Umbilical cord (tissue), 2 donors: ENCODE data around the gene ISYNA1. TPM values are rescaled to one million over a fixed set of nuclear protein-coding genes. Genes with fewer than 3 reads are reported as not detected.
A peak's percentile ranks its signal among the peaks of the same experiment; 100 is the strongest.

Experiments used
- DNase-seq: peaks from one replicate; pipeline ENCODE4 v3.0.0-alpha.2; 2015; ENCODE audit warnings: low spot score
- total RNA-seq: library from RNA; depleted of rRNA; stranded (reverse); fragments of >200 nt; gene quantifications from one replicate; pipeline ENCODE4 v1.2.3, GENCODE V29; 2014; ENCODE audit warnings: low replicate concordance; ENCODE audit not compliant: insufficient read depth

Gene ISYNA1
- total RNA-seq, 1 donor from 2014 or later, result 20.5 TPM

DNA sequence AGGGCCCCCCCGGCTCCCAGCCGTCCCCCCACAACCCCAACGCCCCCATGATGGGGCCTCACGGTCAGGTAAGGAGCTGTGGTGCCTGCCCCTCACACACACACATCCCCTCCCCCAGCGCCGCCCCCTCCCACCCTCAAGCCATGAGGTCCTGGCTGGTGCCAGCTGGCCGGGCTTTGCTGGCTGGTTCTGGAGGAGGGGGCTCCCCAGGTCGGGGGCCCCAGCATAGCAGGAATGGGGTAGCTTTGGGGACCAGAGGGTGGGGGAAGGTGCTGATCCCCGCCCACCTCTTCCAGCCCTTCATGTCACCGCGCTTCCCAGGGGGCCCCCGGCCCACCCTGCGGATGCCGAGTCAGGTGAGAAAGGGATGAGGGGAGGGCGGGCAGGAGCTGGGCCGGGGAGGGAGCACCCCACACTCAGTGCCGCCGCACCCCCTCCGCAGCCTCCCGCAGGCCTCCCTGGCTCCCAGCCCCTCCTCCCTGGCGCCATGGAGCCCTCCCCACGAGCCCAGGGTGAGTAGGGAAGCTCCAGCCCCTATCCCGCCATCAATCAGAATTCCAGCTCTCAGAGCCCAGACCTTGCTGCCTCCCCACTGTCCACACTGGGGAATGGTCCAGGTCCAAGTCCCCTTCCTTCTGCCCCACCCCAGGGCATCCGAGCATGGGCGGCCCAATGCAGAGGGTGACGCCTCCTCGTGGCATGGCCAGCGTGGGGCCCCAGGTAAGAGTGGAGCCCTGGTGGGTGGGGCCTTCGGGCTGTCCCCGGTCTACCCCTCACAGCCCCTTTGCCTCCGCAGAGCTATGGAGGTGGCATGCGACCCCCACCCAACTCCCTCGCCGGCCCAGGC is 6.4 kb downstream of the ISYNA1 start:
- no peak for DNase-seq

GRCh38 chr19:18430417-18431144 is 7.4 kb downstream of the ISYNA1 start:
- DNase-seq, result no peak

GRCh38 chr19:18429717-18430416 is 8.1 kb downstream of the ISYNA1 start:
- no peak for DNase-seq

DNA sequence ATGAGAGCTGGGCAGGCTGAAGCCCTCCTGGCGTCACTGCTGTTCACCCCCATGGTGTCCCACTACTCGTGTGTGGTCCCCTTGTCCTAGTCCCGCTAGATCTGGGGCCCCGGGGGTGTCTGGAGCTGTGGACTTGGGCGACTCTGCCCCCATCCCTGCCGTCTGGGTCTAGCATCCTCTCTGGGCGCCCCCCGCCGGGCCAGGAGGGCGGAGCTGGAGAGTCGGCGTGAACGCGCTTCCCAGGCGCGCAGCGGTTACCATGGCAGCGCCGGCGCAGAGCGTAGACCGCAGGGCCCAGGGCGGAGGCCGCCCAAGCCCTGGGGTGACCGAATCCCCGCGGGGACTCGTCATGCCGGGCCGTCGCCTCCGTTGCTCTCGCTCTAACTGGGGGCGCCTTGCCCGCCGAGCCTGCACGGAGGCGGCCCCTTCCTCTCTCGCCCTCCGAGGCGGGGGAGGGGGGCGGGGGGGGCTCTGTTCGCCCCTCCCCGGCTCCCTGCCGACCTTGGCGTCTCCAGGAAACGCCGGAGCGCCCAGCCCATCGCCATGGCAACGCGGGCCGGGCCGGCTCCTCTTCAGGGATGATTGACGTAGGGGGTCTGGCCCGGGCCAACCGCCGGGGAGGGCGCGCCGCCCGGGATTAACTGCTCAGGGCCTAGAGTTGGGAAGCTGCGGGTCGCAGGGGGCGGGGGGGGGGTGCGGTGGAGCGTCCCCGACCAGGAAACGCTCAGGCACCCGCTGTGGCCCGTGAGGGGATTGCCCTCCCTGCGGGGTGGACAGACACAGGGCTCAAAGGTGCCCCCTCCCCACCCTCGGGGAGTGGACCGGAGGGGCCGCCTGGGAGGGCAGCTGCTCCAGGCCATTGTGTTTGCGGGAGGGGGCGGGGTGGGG is 8.9 kb downstream of the ISYNA1 start:
- peak; percentile 95 for DNase-seq

DNA sequence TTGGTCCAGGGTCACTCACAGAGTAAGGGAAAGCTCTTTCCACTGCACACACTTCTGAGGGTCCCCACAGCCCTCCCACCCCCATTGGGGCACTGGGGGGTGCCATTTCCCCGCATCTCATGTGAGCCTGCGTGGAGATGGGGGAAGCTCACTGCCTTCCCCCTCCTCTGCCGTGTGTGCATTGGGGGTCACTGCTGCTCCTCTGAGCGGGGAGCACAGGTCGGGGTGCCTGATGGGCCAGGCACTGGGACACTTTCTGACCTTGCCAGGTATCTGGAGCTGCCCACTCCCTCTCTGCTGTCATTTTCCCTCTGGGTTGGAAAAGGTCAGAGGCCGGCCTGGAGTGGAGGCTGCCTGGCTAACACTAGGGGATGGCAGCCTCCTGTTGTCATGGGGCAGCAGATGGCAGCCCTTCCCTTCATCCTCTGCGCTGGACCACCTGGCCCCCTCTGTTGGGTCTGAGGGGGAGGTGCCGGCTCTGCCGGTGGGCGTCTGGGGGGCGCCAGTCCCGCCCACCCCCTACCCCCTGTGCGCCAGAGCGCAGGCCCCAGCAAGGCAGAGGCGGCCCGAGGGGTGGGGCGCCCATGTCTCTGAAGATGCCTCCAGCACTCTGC is 9.7 kb downstream of the ISYNA1 start:
- no peak for DNase-seq

DNA sequence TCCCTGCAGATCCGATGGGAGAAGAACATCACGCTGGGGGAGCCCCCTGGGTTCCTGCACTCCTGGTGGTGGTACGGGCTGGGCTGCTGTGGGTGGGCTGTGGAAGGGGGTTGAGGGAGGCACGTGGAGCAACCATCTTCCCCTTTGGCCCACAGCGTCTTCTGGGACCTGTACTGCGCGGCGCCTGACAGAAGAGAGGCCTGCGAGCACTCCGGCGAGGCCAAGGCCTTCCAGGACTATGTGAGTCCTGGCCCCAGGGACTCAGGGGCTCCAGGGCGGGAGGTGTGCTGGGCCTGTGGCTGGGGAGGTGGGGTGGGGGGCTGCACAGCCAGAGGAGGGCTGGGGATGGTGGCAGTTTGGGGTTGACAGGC is 10.2 kb downstream of the ISYNA1 start:
- DNase-seq, result no peak

GRCh38 chr19:18427080-18427742 is 10.7 kb downstream of the ISYNA1 start:
- DNase-seq, result no peak

DNA sequence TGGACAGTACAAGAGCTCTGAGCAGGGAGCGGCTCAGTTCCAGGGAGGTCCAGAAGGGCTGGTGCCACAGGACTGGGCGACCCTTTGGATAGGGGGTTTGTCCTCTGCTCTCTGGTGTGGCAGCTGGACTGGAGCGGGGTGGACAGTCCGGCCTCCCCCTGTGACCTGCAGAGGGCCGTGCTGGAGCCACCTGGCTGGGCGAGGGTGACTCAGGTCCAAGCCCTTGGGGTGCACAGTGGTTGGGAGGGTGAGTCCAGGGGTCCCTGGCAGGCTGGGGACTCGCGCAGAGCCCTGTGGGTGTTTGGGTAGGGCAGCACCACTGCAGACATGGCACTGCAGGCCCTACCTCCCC is 11.5 kb downstream of the ISYNA1 start:
- no peak for DNase-seq

DNA sequence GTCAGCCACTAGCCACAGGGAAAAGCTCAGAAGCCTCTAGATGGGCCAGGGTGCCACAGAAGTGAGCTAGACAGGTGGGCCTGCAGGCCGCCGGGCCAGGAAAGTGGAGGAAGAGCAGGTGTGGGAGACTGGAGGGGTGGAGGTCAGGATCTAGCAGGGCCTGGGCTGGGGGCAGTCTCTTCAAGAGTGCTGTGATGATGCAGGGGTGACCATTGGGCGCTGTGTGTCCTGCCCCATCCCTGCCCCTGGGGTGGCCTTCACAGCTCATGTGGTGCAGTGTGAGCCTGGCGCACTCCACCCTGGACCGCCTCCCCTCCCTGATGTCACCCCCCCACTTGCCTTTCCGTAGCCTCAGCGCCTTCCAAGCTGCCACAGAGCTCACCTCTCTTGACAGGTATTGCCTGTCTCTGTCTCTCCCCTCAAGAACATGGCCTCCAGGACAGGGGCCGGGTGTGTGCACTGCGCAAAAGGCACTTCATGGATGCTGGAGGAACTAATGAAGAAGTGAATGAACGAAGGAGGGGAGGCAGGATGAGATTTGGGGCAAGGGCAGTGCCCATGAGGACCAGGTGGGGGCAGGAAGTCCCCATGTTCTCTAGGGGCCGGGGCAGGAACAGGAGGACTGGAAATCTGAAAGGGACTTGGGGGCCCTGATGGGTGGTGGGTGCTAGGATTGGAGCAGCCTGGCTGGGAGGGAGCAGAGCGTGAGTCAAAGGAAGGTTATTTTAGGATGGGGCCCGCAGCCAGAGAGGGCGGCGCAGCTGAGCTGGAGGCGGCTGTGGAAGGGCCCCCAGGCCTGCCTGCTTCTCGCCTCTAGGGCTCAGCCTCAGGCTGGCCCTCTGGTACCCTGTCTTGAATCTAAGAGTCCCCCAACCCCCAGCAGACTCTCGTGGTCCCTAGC is 12.2 kb downstream of the ISYNA1 start:
- DNase-seq, result peak; percentile 87

DNA sequence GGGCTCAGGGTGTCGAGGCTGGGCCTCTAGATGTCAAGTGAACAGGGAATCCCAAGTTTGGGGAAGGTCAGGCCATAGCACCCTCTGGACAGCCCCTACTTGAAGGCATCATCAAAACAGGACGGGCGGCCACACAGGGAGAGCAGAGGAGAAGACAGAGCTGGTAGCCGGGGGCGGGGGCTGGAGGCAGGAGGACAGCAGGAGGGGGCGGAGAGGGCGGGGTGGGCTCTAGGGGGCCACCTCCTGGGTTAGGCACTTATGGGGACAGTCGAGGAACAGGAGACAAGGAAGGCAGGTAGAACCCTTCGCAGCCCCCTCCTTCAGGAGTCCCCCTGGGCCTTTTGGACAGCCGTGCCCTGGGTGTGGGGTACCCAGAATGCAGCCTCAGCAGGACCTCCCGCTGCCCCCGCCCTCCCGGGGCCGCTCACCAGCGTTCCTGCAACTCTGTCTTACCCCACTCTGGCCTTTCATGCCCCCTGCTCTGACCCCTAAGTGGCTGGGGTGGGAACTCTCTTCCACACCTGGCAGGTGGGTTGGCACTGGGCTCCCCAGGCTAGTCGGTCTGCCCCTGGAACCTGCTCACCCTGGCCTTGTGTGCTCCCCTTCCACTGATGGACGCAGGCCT is 12.9 kb downstream of the ISYNA1 start:
- DNase-seq, result no peak

GRCh38 chr19:18424122-18424889 is 13.6 kb downstream of the ISYNA1 start:
- no peak for DNase-seq

DNA sequence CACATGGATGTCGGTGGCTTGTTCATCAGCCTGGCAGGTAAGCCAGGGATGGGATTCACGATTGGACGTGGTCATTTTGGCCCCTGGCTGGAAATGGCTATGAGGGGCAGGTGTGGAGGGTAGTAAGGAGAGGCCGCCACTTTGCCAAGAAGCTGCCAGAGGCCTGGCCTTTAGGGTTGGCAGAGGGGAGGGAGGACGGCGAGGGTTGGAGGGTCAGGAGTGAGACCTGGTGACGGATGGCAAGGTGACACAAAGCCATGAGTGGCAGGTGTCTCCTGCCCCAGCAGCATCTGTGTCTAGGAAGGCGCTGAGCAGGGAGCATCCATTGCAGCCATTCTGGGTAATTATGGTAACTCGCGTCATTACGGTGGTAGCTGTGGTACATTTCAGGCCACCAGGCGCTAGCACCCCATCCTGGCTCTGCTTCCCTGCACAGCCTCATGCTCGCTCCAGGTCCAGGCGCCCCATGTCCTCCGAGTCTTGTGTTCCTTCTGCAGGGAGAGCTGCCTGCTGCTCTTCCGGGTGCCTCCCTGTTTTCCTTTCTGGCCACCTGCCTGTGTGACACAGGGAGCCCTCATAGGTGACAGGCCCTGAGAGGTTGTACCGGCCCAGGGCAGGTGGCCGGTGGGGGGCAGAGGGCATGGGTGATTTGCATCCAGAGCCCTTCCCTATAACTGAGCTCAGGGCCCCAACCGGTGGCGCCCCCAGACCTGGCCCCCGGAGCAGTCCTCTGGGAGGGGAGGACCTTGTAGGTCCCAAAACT is 14.5 kb downstream of the ISYNA1 start:
- no peak for DNase-seq

DNA sequence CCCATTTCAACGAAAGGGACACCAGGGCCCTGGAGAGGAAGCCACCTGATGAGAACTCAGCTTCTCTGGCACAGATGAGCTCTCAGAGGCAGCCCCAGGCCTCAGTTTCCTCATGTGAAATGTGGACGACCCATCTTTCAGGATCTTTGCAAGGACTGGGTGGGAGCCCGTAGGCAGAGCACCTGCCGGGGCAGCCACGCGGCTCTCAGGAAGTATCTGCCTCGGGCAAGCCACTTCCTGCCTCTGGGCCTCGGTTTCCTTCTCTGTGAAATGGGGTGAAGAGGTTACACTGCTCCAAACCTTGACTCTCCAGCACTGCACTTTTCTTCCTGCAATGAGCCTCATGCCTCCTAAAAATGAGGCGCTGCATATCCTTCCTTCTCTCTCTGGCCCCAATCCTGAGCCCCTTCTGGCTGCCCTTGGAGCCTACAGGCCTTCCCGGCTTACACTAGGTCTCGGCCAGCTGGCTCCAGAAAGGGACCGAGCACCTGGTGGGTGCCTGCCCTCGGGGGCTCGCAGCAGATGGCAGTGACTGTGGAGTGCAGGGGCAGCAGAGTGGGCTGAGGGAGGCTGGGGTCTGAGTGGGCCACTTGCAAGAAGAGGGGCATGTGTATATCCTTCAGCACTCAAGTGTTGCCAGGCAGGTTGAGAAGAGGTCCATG is 15.3 kb downstream of the ISYNA1 start:
- DNase-seq, result no peak

DNA sequence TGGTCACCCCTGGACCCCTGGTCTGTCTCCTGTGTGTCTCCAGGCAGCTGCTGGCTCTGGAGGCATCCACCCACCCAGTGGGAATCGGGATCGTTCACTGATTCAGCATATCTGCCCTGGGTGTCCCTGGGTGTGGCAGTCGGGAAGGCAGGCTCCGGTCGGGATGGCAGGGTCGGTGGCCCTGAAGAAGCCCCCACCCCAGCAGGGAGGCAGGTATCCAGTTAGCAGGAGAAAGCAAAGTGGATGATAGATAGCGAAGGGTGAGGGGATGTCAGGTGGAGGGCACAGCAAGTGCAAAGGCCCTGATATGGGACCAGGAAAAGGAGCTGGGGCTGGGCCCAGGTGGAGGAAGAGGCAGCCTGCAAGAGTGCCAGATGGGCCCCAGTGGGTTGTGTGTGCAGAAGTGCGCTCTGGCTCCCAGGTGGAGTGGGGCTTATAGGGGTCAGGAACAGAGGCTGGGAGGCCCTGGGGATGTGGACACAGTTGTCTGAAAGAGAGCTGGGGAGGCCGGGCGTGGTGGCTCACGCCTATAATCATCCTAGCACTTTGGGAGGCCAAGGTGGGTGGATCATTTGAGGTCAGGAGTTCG is 16.5 kb downstream of the ISYNA1 start:
- no peak for DNase-seq

- no peak for DNase-seq
Measured at GRCh38 chr19:18420930-18421329, 17.0 kb downstream of the ISYNA1 start.

DNA sequence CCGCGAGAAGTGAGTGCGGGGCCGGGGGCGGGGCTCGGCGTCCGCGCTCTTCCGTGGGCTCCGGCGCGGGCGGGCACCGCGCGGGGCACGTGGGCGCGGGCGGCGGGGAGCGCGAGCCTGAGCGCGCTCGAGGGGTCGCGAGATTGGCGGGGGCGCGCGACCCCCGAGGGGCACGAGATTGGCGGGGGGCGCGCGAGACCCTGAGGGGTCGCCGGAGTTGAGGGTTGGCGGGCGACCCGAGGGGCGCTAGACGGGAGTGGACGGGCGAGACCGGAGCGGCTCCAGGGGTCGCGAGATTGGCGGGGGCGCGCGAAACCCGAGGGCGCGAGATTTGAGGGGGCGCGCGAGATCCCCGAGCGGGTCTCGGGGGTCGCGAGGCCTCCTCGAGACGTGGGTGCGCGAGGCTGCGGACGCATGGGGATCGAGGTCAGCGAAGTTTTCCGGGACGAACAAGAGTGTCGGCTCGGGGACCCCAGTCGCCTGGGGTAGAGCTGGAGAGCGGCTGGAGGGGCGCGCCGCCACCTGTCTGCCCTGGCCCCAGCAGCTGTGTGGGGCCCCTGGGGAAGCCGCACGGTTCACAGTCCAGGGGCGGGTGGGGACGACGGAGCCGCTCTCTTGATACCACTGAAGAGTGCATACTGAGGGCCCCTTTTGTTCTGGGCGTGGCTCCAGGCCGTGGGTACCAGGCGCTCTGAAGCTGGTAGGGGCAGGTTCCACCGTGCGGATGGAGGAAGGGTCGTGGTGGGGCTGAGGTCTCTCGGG is 18.1 kb downstream of the ISYNA1 start:
- DNase-seq, result peak; percentile 37
